IPS-18a (cell line): Measurements from ENCODE around the gene SERPINB11.
"Not testable (repeated sequence)": the region's sequence is repeated elsewhere in the genome, so short reads cannot be mapped to it uniquely, and the experiment has no call there.

Experiments
- H3K27ac ChIP-seq: one replicate; pipeline ENCODE4 v1.5.1; 2013; ENCODE audit warnings: low read length
- H3K27me3 ChIP-seq: one replicate; pipeline ENCODE4 v1.6.1; 2013; ENCODE audit warnings: mild to moderate bottlenecking, low read length; ENCODE audit not compliant: control insufficient read depth, insufficient read depth
- H3K36me3 ChIP-seq: one replicate; pipeline ENCODE4 v1.6.1; 2013; ENCODE audit warnings: low read depth, low read length; ENCODE audit not compliant: control insufficient read depth
- H3K4me1 ChIP-seq: one replicate; pipeline ENCODE4 v1.6.1; 2013; ENCODE audit warnings: low read depth, low read length; ENCODE audit not compliant: control insufficient read depth
- H3K4me3 ChIP-seq: one replicate; pipeline ENCODE4 v1.5.1; 2013; ENCODE audit warnings: low read length
- H3K9ac ChIP-seq: one replicate; pipeline ENCODE4 v1.6.1; 2013; ENCODE audit warnings: mild to moderate bottlenecking, low read length, moderate library complexity
- H3K9me3 ChIP-seq: one replicate; pipeline ENCODE4 v1.6.1; 2013; ENCODE audit warnings: low read depth, low read length; ENCODE audit not compliant: control insufficient read depth

SERPINB11 gene, protein sequence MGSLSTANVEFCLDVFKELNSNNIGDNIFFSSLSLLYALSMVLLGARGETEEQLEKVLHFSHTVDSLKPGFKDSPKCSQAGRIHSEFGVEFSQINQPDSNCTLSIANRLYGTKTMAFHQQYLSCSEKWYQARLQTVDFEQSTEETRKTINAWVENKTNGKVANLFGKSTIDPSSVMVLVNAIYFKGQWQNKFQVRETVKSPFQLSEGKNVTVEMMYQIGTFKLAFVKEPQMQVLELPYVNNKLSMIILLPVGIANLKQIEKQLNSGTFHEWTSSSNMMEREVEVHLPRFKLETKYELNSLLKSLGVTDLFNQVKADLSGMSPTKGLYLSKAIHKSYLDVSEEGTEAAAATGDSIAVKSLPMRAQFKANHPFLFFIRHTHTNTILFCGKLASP

GRCh38 chr18:63702660-63703059 lies at the start of gene SERPINB11:
Gene SERPINB11, plus strand, starts transcription at chr18:63702960. Its CDS starts 7,234 bp downstream, at chr18:63710194.
- Histone ChIP-seq H3K27ac (no peak within 1 kb of the TSS), H3K4me1 (no peaks in the 10 kb centered on the region), H3K9ac (no peak within 1 kb of the TSS), H3K9me3 (no peaks in the 10 kb centered on the region), H3K36me3 (no peaks in the 10 kb centered on the region), H3K27me3 (no peaks in the 10 kb centered on the region), H3K4me3 (no peak within 1 kb of the TSS)

- H3K4me1 ChIP-seq, H3K9ac ChIP-seq, H3K36me3 ChIP-seq, H3K27ac ChIP-seq, H3K27me3 ChIP-seq, H3K4me3 ChIP-seq, H3K9me3 ChIP-seq: not testable (repeated sequence)
Measured at GRCh38 chr18:63658920-63659319, 43.8 kb upstream of the SERPINB11 start.

DNA sequence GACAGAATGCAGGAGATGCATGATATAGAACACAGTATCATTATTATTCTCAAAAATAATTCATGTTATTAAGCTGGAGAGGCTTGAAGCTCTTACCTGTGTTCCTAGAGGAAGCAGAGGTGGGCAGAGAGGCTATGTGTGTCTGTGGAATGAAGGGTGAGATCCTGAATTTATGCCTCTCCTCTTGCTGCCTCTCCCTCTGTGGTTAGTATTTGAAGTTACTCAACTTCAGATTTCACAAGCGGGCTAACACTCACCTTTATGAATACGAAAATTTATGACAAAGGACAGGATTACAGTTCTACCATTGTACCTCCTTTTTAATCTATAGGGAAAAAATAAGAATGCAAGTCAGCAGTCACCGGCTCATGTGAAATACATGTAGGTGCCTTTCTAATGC lies 41.0 kb upstream of the SERPINB11 start, which contains the start of gene SERPINB3:
TSS of gene SERPINB3 (minus strand) at position 144 of the 400 bp plus-strand sequence. CDS start 677 bp downstream, outside the sequence.
- H3K27me3 ChIP-seq, H3K4me3 ChIP-seq, H3K36me3 ChIP-seq, H3K4me1 ChIP-seq, H3K27ac ChIP-seq, H3K9ac ChIP-seq, H3K9me3 ChIP-seq: not testable (repeated sequence)

GRCh38 chr18:63664571-63664970 lies 38.2 kb upstream of the SERPINB11 start:
- H3K27ac ChIP-seq: no peak overlapping the region
- no peaks in the 10 kb centered on the region for H3K27me3 ChIP-seq
- H3K36me3 ChIP-seq: no peaks in the 10 kb centered on the region
- no peak overlapping the region for H3K4me3 ChIP-seq
- H3K9ac ChIP-seq: no peak overlapping the region
- H3K9me3 ChIP-seq: no peaks in the 10 kb centered on the region
- no peaks in the 10 kb centered on the region for H3K4me1 ChIP-seq

GRCh38 chr18:63676526-63677323 lies 26.0 kb upstream of the SERPINB11 start:
- H3K27ac ChIP-seq: no peak overlapping the region

DNA sequence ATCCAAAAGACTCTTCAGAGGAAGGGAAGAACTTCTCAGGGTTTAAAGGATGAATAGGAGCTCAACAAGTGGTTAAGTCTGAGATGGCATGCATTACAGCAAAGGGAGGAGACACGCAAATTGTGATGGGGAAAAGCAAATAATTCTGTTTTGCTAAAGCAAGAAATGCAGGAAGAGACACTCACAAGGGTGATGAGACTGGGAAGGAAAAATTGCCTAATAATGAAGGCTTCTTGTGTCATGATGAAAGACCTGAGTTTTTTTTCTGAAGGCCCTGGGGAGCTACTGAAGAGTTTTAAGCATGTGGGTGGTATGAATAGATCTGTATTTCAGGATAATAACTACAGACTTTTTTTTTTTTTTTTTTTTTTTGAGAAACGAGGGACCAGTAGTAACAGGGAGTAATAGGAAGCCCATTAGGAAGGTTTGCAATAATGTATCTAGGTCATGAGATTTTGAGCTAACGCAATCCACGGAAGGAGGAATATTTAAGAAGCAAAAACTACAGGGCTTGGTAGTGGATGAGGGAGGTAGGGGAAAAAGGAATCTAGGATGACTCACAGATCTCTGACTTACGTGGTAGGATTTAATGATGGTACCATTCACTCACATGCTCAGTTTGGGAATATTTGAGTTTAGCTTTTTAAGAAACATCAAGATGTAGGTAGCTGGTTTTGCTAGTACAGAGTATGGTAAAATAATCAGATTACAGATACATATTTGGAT lies 25.1 kb upstream of the SERPINB11 start:
- Histone ChIP-seq H3K9ac (no peak overlapping the region), H3K27me3 (no peaks in the 10 kb centered on the region), H3K36me3 (no peaks in the 10 kb centered on the region), H3K4me3 (no peak overlapping the region), H3K4me1 (peaks cover 3% of the 10 kb centered on the region), H3K9me3 (no peaks in the 10 kb centered on the region), H3K27ac (no peak overlapping the region)

More at GRCh38 chr18:63676526-63677323, 26.0 kb upstream of the SERPINB11 start:
- no peak overlapping the region for H3K9ac ChIP-seq
- no peaks in the 10 kb centered on the region for H3K27me3 ChIP-seq
- H3K9me3 ChIP-seq: no peaks in the 10 kb centered on the region
- H3K4me1 ChIP-seq: peaks cover 3% of the 10 kb centered on the region
- no peaks in the 10 kb centered on the region for H3K36me3 ChIP-seq
- H3K4me3 ChIP-seq: no peak overlapping the region

GRCh38 chr18:63679820-63680606 lies 22.7 kb upstream of the SERPINB11 start:
- Histone ChIP-seq H3K27me3 (no peaks in the 10 kb centered on the region), H3K9me3 (no peaks in the 10 kb centered on the region), H3K4me3 (no peak overlapping the region), H3K27ac (no peak overlapping the region), H3K36me3 (no peaks in the 10 kb centered on the region), H3K9ac (no peak overlapping the region), H3K4me1 (peaks cover 15% of the 10 kb centered on the region)

DNA sequence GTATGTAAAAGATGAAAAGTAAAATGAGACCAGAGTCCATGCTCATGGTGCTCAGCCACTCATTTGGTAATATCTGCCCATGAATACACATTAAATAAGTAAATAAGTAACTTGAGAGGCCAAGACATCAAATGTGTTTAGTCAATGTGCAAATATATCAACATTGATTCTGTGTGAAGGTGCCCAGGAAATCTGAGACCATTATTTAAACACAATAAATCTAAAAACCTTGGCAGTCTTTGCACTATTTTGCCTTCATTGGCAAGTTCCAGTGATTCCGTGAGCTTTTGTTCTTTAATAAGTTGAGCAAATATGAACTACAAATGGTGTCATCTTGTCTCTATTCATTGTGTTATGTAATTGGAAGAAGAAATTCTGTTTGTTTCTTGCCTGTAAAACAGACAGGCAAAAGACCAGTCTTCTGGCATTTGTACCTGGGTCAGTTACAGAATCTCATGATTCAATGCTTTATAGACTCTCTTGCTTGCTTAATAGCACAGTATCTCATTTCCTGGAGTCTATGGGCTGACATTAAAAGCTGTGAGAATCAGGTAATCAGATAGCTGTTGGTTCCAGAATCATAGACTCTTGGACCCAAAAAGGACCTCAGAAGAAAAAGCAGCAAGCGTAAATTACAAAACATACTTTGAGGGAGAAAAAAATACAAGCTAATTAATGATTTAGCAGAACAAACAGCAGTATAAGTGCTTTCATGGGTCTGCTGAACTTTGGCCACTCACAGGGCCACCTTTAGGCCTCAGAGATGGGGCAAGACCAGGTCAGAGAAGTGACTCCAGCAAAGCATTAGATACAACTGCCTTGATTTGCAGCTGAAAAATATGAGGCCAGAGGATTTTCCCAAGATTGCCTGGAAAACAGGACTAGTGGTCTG lies 21.1 kb upstream of the SERPINB11 start:
- Histone ChIP-seq H3K4me3 (no peak overlapping the region), H3K9me3 (no peaks in the 10 kb centered on the region), H3K27ac (no peak overlapping the region), H3K9ac (no peak overlapping the region), H3K27me3 (no peaks in the 10 kb centered on the region), H3K36me3 (no peaks in the 10 kb centered on the region), H3K4me1 (peaks cover 15% of the 10 kb centered on the region)

DNA sequence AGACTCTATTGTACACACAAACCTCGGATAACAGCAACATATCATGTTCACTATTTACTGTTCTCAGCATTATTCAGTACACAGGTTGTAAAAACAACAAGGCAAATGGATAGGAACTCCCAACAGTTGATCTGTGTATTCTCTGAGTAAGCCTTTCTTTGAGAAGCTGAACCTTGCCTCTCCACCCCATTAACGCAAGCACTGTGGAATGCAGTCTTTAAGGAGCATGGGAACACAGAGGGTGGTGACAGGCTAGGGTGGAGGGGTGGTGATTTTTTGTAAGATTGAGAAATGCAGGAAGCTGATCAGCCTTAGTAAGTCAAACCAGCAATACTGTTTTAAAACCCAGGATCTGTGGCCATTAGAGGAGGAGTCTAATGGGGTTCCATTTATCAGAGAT lies 19.6 kb upstream of the SERPINB11 start:
- Histone ChIP-seq H3K9me3 (no peaks in the 10 kb centered on the region), H3K27ac (no peak overlapping the region), H3K4me3 (no peak overlapping the region), H3K36me3 (no peaks in the 10 kb centered on the region), H3K27me3 (no peaks in the 10 kb centered on the region), H3K9ac (no peak overlapping the region), H3K4me1 (peaks cover 12% of the 10 kb centered on the region)

- no peak overlapping the region for H3K4me3 ChIP-seq
- no peak overlapping the region for H3K27ac ChIP-seq
- peaks cover 12% of the 10 kb centered on the region for H3K4me1 ChIP-seq
- H3K9me3 ChIP-seq: no peaks in the 10 kb centered on the region
- no peaks in the 10 kb centered on the region for H3K27me3 ChIP-seq
- H3K36me3 ChIP-seq: no peaks in the 10 kb centered on the region
- H3K9ac ChIP-seq: no peak overlapping the region
Measured at GRCh38 chr18:63683890-63684289, 18.9 kb upstream of the SERPINB11 start.
